ENCODE data around the gene IRS2.

GRCh38 chr13:109756778-109757177 is 29.6 kb downstream of the IRS2 start:
- no peak for TF ChIP-seq ZNF274 (IDR thresholded peaks at IDR 0.05; ENCODE audit: low read depth, low read length)
- TF ChIP-seq YY1 (IDR thresholded peaks at IDR 0.05; ENCODE audit: insufficient read depth, insufficient read length), result no peak

Measured in NT2/D1 (cell line).